Fibroblast of villous mesenchyme (primary cell): Measurements from ENCODE around the gene NDUFAF8. TPM values are rescaled to one million over a fixed set of nuclear protein-coding genes. Genes with fewer than 3 reads are reported as not detected.

Source experiments
- DNase-seq: peaks from one replicate; pipeline ENCODE4 v3.0.0-alpha.2; 2010; ENCODE audit warnings: low read depth
- H3K4me3 ChIP-seq: 2 replicates; pipeline ENCODE4 v1.5.1; 2011; ENCODE audit warnings: low read depth, mild to moderate bottlenecking, low read length
- CTCF ChIP-seq: IDR thresholded peaks from 2 replicates; pipeline ENCODE4 v1.5.1; 2012; ENCODE audit warnings: low read depth, mild to moderate bottlenecking, low read length; ENCODE audit not compliant: insufficient read depth
- total RNA-seq: library from RNA; depleted of rRNA; stranded (reverse); fragments of >200 nt; gene quantifications from 2 replicates; pipeline ENCODE4 v1.2.3, GENCODE V29; 2012

NDUFAF8 gene
- total RNA-seq, 1 donor = 31.5 TPM

GRCh38 chr17:81250286-81251093, 11.4 kb downstream of the NDUFAF8 start:
- no peak for TF ChIP-seq CTCF
- no peak overlapping the region for H3K4me3 ChIP-seq
- no peak for DNase-seq

DNA sequence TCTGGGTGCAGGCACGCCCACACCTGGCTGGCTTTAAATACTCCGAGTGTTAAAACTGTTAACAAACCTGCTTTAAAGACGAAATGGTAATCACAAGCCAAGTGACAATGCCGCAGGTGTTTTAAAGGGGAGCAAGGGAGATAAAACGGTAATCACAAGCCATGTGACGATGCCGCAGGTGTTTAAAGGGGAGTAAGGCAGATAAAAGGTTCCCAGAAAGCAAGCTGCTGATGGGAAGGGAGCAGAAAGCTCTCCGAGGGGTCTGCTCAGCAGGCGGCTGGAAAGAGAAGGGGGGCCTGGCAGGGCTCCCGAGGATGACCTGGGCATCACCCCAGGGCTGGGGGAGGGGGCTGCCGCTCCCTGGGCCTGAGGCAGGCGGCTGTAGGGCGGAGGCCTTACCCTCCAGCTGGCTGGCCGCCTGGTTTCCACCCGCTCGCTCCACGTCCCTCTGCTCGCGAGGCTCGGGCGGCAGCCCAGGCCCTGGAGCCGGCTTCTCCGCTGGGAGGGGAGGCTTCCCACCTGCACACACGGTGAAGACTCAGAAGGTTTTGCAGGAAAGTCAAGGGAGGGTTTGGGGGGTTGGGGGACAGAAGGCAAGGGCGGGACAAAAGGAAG, 12.1 kb downstream of the NDUFAF8 start:
- H3K4me3 ChIP-seq = no peak overlapping the region
- TF ChIP-seq CTCF = no peak
- no peak for DNase-seq

DNA sequence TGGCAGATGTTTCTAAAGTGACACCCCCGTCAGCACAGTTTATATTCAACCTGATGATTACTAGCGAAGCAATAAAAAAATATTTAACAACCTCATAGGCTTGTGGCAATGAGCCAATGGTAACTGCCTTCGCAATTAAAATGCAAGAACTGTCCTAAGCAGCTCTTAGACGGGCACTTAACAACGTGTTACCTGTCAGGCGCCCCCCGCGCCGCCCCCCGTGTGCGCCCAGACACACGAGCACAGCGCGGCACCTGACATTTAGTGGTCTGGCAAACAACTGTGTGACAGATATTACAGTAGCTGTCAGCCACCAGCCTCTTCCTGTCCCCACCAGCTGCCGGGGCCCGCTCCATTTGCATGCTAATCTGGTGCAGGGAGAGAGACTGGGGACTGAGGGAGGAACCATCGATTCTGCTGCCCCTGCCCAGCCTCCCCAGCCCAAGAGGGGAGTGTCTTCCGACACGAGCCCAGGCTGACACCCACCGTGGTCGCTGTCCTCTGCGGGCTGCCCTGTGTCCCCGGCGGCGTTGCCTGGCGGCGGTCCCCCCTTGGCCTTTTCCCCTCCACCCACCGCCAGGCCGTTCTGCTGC, 12.7 kb downstream of the NDUFAF8 start:
- DNase-seq = no peak
- TF ChIP-seq CTCF = no peak

DNA sequence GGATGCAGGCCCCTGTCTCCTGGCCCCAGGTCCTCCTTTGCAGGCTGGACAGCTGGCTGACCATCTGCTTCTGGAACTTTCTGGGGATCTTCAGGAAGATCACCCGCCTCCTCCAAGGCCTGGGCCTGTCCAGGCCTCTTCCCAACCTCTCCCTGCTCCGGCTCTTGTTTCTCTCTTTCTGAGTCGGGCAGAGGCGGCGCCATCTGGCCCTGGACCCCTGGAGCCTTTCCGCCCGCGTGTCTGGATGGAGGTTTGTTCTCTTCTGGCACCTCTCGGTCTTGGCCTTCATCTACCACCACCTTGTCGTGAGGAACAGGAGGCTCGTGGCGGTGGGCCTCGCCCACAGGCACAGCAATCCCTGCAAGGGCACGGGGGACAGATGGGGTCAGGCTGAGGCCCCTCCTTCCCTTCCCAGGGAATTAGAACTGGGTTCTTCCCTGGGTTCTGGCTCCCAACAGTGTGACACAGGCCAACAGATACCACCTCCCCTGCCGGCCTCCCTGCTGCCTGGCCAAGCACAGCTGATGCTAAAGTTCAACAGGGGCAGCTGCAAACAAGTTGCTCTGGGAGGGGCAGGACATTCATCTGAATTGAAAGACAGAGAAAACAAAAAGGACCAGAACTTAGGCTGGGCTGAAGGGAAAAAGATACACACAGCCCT, 13.3 kb downstream of the NDUFAF8 start:
- no peak overlapping the region for H3K4me3 ChIP-seq
- no peak for TF ChIP-seq CTCF
- no peak for DNase-seq

More for the DNA sequence above, 12.7 kb downstream of the NDUFAF8 start:
- no peak overlapping the region for H3K4me3 ChIP-seq

DNA sequence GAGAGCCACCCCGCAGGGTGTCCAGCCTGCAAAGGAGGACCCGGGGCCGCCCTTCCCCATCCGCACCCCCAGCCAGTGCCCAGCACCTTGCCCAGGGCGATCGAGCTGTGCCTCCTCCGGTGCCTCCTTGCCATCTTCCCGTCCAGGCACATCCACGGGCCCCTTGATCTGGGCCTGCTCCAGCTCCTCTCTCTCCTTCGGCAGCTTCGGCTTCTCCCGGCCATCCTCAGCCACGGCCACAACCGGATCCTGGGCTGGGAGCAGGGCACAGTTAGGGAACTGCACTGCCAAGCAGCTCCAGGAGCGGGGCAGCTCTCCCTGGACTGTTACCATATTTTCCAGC, 13.8 kb downstream of the NDUFAF8 start:
- no peak for TF ChIP-seq CTCF
- H3K4me3 ChIP-seq = no peak overlapping the region
- DNase-seq = no peak

GRCh38 chr17:81253358-81254131, 14.4 kb downstream of the NDUFAF8 start:
- peak; percentile 62 for TF ChIP-seq CTCF
- peak; percentile 25 for DNase-seq
- no peak overlapping the region for H3K4me3 ChIP-seq
